Gastroesophageal sphincter (tissue), 3 donors: Measurements from ENCODE around the gene NEUROD4.

ENCODE experiments used
- EP300 ChIP-seq: sonication (generic); formaldehyde crosslinking; IDR thresholded peaks from one replicate; pipeline ENCODE4 v1.6.1; 2017; ENCODE audit warnings: antibody characterized with exemption, mild to moderate bottlenecking
- POLR2A ChIP-seq, 2 donors: fragments of 450-650 bp; IDR thresholded peaks; one replicate each; pipeline ENCODE4 v1.6.1; 2017; ENCODE audit warnings: antibody characterized with exemption in 2 of 2, mild to moderate bottlenecking in 2 of 2, moderate library complexity in 1 of 2
- POLR2AphosphoS5 ChIP-seq: sonication (generic); formaldehyde crosslinking; IDR thresholded peaks from one replicate; pipeline ENCODE4 v1.6.1; 2017; ENCODE audit warnings: antibody characterized with exemption
- TF ChIP-seq, protein P1 (sequence below), 4 experiments: fragments of 200-600 bp in 2 of 4; fragments of 450-650 bp in 2 of 4; sonication (generic) in 1 of 4; IDR thresholded peaks; one replicate each; pipeline ENCODE4 v1.5.1; 2017 to 2019; ENCODE audit warnings: antibody characterized with exemption in 4 of 4, mild to moderate bottlenecking in 2 of 4, moderate library complexity in 2 of 4

DNA sequence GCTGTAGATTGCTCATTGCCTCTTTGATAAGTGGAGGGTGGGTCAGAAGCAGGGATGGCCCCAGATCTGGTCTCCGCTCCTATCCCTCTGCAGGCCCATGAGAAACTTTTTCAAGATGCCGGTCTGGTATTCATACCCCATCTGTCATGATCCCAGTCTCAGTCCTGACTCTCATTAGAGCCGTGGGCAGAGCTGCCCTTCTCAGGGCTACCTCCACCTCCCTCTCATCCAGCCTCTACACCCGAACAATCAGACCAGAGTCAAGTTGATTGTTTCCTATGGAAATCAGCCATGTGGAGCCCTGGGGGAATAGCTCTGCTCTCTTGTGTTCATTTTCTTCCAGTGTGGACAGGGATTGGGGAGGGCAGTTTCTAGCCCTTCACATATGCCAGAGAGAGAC lies 45.8 kb downstream of the NEUROD4 start:
- TF ChIP-seq POLR2A (IDR thresholded peaks at IDR 0.05) = no peak
- TF ChIP-seq POLR2AphosphoS5 = no peak
- TF ChIP-seq, protein P1, sequence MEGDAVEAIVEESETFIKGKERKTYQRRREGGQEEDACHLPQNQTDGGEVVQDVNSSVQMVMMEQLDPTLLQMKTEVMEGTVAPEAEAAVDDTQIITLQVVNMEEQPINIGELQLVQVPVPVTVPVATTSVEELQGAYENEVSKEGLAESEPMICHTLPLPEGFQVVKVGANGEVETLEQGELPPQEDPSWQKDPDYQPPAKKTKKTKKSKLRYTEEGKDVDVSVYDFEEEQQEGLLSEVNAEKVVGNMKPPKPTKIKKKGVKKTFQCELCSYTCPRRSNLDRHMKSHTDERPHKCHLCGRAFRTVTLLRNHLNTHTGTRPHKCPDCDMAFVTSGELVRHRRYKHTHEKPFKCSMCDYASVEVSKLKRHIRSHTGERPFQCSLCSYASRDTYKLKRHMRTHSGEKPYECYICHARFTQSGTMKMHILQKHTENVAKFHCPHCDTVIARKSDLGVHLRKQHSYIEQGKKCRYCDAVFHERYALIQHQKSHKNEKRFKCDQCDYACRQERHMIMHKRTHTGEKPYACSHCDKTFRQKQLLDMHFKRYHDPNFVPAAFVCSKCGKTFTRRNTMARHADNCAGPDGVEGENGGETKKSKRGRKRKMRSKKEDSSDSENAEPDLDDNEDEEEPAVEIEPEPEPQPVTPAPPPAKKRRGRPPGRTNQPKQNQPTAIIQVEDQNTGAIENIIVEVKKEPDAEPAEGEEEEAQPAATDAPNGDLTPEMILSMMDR (IDR thresholded peaks at IDR 0.05) = no peak
- no peak for TF ChIP-seq EP300
